Vagina (tissue), 2 donors: Measurements from ENCODE around the gene PLXNA3.

Experiments
- CTCF ChIP-seq, 3 experiments: fragments of 450-650 bp in 2 of 3; fragments of 200-600 bp in 1 of 3; sonication (generic) in 1 of 3; IDR thresholded peaks; one replicate each; pipeline ENCODE4 v1.5.1; 2017 to 2019; ENCODE audit warnings: antibody characterized with exemption in 3 of 3, mild to moderate bottlenecking in 2 of 3, moderate library complexity in 2 of 3
- POLR2A ChIP-seq, 2 donors: fragments of 450-650 bp; IDR thresholded peaks; one replicate each; pipeline ENCODE4 v1.6.1; 2017; ENCODE audit warnings: antibody characterized with exemption in 2 of 2, mild to moderate bottlenecking in 2 of 2, moderate library complexity in 2 of 2

- TF ChIP-seq POLR2A (IDR thresholded peaks at IDR 0.05) (no peak), CTCF (IDR thresholded peaks at IDR 0.05) (no peak)
Measured at GRCh38 chrX:154502989-154503388, 44.9 kb downstream of the PLXNA3 start.
